Neural progenitor cell (in vitro differentiated cells): ENCODE results near the gene TLE1. TPM values are rescaled to one million over a fixed set of nuclear protein-coding genes. Genes with fewer than 3 reads are reported as not detected.

Experiments
- DNase-seq: peaks from one replicate; pipeline ENCODE4 v3.0.0-alpha.2; 2016; ENCODE audit warnings: low spot score
- H2AFZ ChIP-seq: fragments of 200-600 bp; sonication (generic); replicated peaks from 2 replicates; pipeline ENCODE4 v1.6.1; 2016; ENCODE audit warnings: antibody characterized with exemption
- H3F3A ChIP-seq: fragments of 200-600 bp; sonication (generic); 2 replicates; pipeline ENCODE4 v1.6.1; 2016; ENCODE audit warnings: antibody characterized with exemption, low read depth
- H3K27ac ChIP-seq: fragments of 200-600 bp; sonication (generic); 2 replicates; pipeline ENCODE4 v1.5.1; 2016; ENCODE audit warnings: mild to moderate bottlenecking
- H3K27me3 ChIP-seq: fragments of 200-600 bp; sonication (generic); 2 replicates; pipeline ENCODE4 v1.6.1; 2016; ENCODE audit warnings: mild to moderate bottlenecking, moderate library complexity
- H3K36me3 ChIP-seq: fragments of 200-600 bp; sonication (generic); 2 replicates; pipeline ENCODE4 v1.5.1; 2016
- H3K4me1 ChIP-seq: fragments of 200-600 bp; sonication (generic); 2 replicates; pipeline ENCODE4 v1.6.1; 2016; ENCODE audit warnings: mixed run types
- H3K4me2 ChIP-seq: fragments of 200-600 bp; sonication (generic); 2 replicates; pipeline ENCODE4 v1.6.1; 2016
- H3K4me3 ChIP-seq: fragments of 200-600 bp; sonication (generic); 2 replicates; pipeline ENCODE4 v1.5.1; 2016
- H3K79me2 ChIP-seq: fragments of 200-600 bp; sonication (generic); 2 replicates; pipeline ENCODE4 v1.6.1; 2016; ENCODE audit warnings: low read depth
- H3K9ac ChIP-seq: fragments of 200-600 bp; sonication (generic); 2 replicates; pipeline ENCODE4 v1.6.1; 2016
- H3K9me3 ChIP-seq: fragments of 200-600 bp; sonication (generic); 2 replicates; pipeline ENCODE4 v1.5.1; 2016; ENCODE audit warnings: low read depth
- H4K20me1 ChIP-seq: fragments of 200-600 bp; sonication (generic); 2 replicates; pipeline ENCODE4 v1.6.1; 2016; ENCODE audit warnings: low read depth
- H3K27ac Mint-ChIP-seq: 3 replicates; pipeline ENCODE4 v1.8.0; 2021; ENCODE audit warnings: mixed read lengths
- H3K27me3 Mint-ChIP-seq: 2 replicates; pipeline ENCODE4 v1.8.0; 2022; ENCODE audit warnings: low read depth, mild to moderate bottlenecking, inconsistent platforms, moderate library complexity, mixed read lengths; ENCODE audit not compliant: insufficient read depth
- H3K36me3 Mint-ChIP-seq: 3 replicates; pipeline ENCODE4 v1.8.0; 2021; ENCODE audit warnings: mixed read lengths
- H3K4me1 Mint-ChIP-seq: 3 replicates; pipeline ENCODE4 v1.8.0; 2021; ENCODE audit warnings: mixed read lengths
- H3K4me3 Mint-ChIP-seq: 3 replicates; pipeline ENCODE4 v1.8.0; 2021; ENCODE audit warnings: mild to moderate bottlenecking, moderate library complexity, mixed read lengths
- H3K9me3 Mint-ChIP-seq: 3 replicates; pipeline ENCODE4 v1.8.0; 2020; ENCODE audit warnings: mixed read lengths
- CTCF ChIP-seq: fragments of 200-600 bp; sonication (generic); IDR thresholded peaks from 2 replicates; pipeline ENCODE4 v1.5.1; 2017; ENCODE audit warnings: antibody characterized with exemption, mild to moderate bottlenecking
- EZH2 ChIP-seq: fragments of 200-600 bp; sonication (generic); IDR thresholded peaks from 2 replicates; pipeline ENCODE4 v1.6.1; 2017; ENCODE audit warnings: antibody characterized with exemption, mild to moderate bottlenecking, moderate library complexity
- EZH2phosphoT487 ChIP-seq: fragments of 200-600 bp; sonication (generic); IDR thresholded peaks from 2 replicates; pipeline ENCODE4 v1.6.1; 2017; ENCODE audit warnings: antibody characterized with exemption
- total RNA-seq: library from RNA; depleted of rRNA; stranded (reverse); fragments of >200 nt; gene quantifications from 2 replicates; pipeline ENCODE4 v1.2.3, GENCODE V29; 2015; ENCODE audit warnings: low replicate concordance

Gene TLE1
- total RNA-seq, 1 donor from 2014 or later, result 54.7 TPM

- Histone ChIP-seq H3K9ac (no peak overlapping the region), H3F3A (peaks cover 24% of the 10 kb centered on the region), H3K4me3 (no peak overlapping the region), H4K20me1 (peaks cover 11% of the 10 kb centered on the region), H3K9me3 (no peaks in the 10 kb centered on the region), H2AFZ (no peak overlapping the region), H3K4me1 (peaks cover 25% of the 10 kb centered on the region), H3K79me2 (no peaks in the 10 kb centered on the region), H3K36me3 (no peaks in the 10 kb centered on the region), H3K27me3 (peaks cover 26% of the 10 kb centered on the region), H3K4me2 (no peak overlapping the region), H3K27ac (no peak overlapping the region)
- no peak for TF ChIP-seq CTCF
- TF ChIP-seq EZH2, result no peak
- no peak for TF ChIP-seq EZH2phosphoT487
- no peak overlapping the region for H3K4me3 Mint-ChIP-seq
- H3K9me3 Mint-ChIP-seq, result peaks cover 3% of the 10 kb centered on the region
- no peak for DNase-seq
- H3K27me3 Mint-ChIP-seq, result peaks cover 35% of the 10 kb centered on the region
- peaks cover 24% of the 10 kb centered on the region for H3K4me1 Mint-ChIP-seq
- H3K36me3 Mint-ChIP-seq, result peaks cover 2% of the 10 kb centered on the region
- no peak overlapping the region for H3K27ac Mint-ChIP-seq
Measured at GRCh38 chr9:81539317-81539716, 150.0 kb downstream of the TLE1 start.

- Histone ChIP-seq H3K9ac (no peak overlapping the region), H3K27me3 (peaks cover 26% of the 10 kb centered on the region), H3K4me3 (no peak overlapping the region), H3K79me2 (no peaks in the 10 kb centered on the region), H2AFZ (no peak overlapping the region), H3F3A (peaks cover 28% of the 10 kb centered on the region), H3K27ac (no peak overlapping the region), H3K36me3 (no peaks in the 10 kb centered on the region), H3K4me1 (peaks cover 29% of the 10 kb centered on the region), H4K20me1 (peaks cover 11% of the 10 kb centered on the region), H3K4me2 (no peak overlapping the region), H3K9me3 (no peaks in the 10 kb centered on the region)
- DNase-seq, result no peak
- peaks cover 2% of the 10 kb centered on the region for H3K36me3 Mint-ChIP-seq
- H3K4me3 Mint-ChIP-seq, result no peak overlapping the region
- peaks cover 32% of the 10 kb centered on the region for H3K27me3 Mint-ChIP-seq
- TF ChIP-seq CTCF, result no peak
- no peak for TF ChIP-seq EZH2
- TF ChIP-seq EZH2phosphoT487, result no peak
- peaks cover 25% of the 10 kb centered on the region for H3K4me1 Mint-ChIP-seq
- no peak overlapping the region for H3K27ac Mint-ChIP-seq
- peaks cover 3% of the 10 kb centered on the region for H3K9me3 Mint-ChIP-seq
Measured at GRCh38 chr9:81538890-81539289, 150.5 kb downstream of the TLE1 start.

- Histone ChIP-seq H3K27ac (no peak overlapping the region), H3K4me3 (no peak overlapping the region), H3K4me1 (peaks cover 29% of the 10 kb centered on the region), H3K27me3 (peaks cover 26% of the 10 kb centered on the region), H3K9ac (no peak overlapping the region), H3K9me3 (no peaks in the 10 kb centered on the region), H4K20me1 (peaks cover 11% of the 10 kb centered on the region), H3K4me2 (no peak overlapping the region), H3F3A (peaks cover 30% of the 10 kb centered on the region), H2AFZ (no peak overlapping the region), H3K36me3 (no peaks in the 10 kb centered on the region), H3K79me2 (no peaks in the 10 kb centered on the region)
- peaks cover 25% of the 10 kb centered on the region for H3K4me1 Mint-ChIP-seq
- TF ChIP-seq EZH2phosphoT487 (no peak), EZH2 (no peak), CTCF (no peak)
- H3K4me3 Mint-ChIP-seq, result peak overlapping the region; percentile 36
- DNase-seq, result no peak
- H3K27me3 Mint-ChIP-seq, result peaks cover 32% of the 10 kb centered on the region
- peaks cover 2% of the 10 kb centered on the region for H3K36me3 Mint-ChIP-seq
- H3K9me3 Mint-ChIP-seq, result peaks cover 3% of the 10 kb centered on the region
- no peak overlapping the region for H3K27ac Mint-ChIP-seq
Measured at GRCh38 chr9:81537964-81538363, 151.4 kb downstream of the TLE1 start.
